Activated T-cell treated with anti-CD3 and anti-CD28 coated beads for 48 hours (primary cell): ENCODE measurements around the gene AK4.
"Not testable (repeated sequence)": the region's sequence is repeated elsewhere in the genome, so short reads cannot be mapped to it uniquely, and the experiment has no call there.

Experiments used
- DNase-seq: peaks from one replicate; pipeline ENCODE4 v3.0.0-alpha.2; 2020; ENCODE audit warnings: low read depth

AK4 gene

GRCh38 chr1:65214340-65215027 is 66.5 kb downstream of the AK4 start:
- no peak for DNase-seq

DNA sequence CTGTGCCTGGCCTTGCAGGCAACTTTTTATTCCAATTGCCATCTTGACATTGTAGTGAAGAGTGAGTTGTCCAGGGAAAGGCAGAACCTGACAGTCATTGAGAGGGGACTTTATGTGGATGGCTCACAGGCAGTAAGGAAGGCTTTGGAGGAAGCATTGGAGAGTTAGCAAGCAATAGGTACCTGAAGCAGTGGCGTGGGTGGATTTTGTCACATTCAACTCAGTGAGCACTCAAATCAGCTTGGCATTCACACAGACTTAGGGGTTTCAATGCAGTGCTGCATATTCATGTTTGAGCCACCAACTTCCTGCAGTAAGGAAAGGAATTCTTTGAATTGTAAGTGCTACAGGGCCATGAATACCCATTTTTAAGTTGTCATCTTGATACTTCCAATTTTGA is 69.0 kb downstream of the AK4 start:
- DNase-seq: no peak

DNA sequence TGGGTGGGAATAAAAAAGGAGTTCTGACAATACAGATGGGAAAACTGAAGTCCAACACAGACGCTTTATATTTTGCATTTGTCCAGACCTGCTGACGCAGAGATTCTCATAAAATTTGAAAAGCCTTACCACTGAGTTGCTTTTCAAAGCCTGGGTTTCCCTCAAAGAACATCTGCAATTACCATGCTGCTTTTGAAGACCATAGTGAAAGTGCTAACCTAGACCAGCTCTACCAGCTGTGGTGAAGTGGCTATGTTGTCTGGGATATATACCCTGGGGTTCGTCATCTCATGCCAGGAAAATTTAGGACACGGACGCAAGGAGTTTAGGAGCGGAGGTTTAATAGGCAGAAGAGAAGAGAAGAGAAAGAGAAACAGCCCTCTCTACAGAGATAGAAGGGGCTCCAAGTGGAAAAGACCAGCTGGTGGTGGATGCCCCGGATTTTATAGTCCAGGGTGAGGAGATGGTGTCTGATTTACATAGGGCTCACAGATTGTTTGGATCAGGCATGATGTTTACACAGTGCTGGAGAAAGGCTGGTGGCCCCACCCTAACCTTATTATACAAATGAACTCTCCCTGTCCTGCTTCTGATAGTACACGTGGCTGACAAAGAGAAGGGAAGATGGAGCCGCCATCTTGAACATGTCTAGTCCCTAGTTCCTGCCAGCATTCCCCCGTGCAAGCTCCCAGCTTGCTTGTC is 73.8 kb downstream of the AK4 start:
- no peak for DNase-seq

DNA sequence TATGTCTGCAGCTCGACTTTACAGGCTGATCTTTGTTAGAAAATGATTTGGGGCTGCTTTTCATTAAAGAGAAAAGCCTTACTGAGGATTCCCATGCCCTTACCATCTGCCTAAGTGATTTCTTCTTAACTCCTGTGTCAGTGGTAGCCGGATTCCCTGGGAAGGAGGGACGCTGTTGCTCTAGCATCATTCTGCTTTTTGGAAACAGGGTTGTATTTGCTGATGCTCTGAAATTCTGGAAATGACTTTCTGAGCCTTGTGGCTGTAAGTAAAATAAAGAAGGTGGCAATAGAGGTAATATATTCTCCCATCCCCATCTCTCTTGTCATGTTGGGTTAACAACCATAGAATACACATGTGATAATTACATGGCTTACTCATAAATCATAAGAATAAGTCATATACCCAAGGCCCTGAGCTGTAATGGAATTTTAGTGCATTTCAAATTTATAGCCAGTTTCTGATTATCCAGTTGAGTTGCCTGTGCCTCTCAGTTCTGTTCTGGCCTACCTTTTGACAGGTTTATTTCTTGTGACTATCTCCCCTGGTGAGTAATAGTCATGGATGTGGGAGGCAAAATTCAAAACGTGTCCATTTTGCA is 74.4 kb downstream of the AK4 start:
- no peak for DNase-seq

DNA sequence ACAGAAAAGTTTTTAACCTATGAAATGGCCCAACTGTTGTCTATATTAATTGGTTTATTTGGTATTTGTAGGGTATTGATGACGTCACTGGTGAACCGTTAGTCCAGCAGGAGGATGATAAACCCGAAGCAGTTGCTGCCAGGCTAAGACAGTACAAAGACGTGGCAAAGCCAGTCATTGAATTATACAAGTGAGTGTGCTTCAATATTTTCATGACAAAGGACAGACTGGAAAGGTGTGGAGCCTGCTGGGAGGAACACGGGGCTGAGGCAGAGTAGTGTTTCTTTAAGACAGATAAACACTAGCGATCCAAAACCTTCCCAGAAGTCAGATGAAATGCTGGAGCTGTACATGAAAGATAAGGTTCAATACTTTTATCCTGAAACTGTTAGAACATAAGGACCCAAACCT is 76.7 kb downstream of the AK4 start:
- DNase-seq: no peak

DNA sequence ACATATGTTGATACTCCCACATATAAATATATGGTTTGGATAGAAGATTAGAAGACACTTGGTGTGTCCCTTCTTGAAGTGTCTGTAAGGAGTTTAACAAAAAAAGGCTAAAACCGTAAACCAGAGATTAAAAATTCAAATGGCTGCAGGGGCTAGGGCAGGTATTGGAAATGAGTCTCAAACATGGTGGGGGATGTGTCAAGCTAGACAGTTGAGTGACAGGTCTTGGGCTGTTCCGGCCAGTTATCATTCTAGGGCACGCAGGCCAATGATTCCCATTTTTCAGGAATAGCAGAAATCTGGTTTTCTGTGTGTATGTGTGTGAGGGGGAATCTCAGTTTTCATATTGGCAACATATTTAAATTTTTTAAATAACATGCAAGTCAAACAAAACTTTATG is 77.2 kb downstream of the AK4 start:
- DNase-seq: no peak

DNA sequence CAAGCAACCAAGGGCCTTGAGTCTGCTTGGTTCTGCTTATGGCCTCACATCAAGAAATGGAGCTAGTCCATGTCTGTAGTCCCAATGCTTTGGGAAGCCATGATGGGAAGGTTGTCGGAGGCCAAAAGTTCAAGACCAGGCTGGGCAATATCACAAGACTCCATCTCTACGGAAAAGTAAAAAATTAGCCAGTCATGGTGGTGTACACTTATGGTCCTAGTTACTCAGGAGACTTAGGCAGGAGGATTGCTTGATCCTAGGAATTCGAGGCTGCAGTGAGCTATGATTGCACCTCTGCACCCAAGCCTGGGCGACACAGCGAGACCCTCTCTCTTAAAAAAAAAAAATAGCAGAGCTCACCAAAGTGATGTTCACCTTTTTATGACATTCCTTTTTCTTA is 81.2 kb downstream of the AK4 start:
- DNase-seq: no peak

DNA sequence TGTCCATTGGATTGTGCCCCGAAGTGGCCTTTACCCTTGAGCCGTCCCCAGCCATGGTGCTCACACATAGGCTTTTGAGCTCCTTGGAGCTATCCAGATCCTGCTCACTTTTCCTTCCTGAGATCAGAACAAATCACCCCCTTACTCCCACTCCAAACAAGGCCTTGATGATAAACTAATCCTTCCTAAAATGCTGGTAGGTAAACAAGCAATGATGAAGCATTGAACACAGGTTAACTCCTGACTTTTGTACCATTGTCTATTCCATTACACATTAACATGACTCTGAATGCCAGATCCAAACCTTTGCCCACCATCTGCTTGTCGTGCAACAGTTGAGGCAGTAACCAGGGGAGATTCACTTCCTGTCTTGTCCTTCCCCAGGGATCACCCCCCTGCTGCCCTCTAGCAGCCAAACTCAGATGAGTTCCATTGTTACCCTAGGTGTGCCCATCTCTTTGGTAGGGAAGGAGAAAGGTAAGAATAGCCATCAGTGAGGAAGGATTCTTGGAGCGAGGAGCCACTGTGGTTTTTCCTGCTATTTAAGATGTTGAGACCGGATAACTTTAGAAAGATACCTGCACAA is 81.8 kb downstream of the AK4 start:
- DNase-seq: no peak

DNA sequence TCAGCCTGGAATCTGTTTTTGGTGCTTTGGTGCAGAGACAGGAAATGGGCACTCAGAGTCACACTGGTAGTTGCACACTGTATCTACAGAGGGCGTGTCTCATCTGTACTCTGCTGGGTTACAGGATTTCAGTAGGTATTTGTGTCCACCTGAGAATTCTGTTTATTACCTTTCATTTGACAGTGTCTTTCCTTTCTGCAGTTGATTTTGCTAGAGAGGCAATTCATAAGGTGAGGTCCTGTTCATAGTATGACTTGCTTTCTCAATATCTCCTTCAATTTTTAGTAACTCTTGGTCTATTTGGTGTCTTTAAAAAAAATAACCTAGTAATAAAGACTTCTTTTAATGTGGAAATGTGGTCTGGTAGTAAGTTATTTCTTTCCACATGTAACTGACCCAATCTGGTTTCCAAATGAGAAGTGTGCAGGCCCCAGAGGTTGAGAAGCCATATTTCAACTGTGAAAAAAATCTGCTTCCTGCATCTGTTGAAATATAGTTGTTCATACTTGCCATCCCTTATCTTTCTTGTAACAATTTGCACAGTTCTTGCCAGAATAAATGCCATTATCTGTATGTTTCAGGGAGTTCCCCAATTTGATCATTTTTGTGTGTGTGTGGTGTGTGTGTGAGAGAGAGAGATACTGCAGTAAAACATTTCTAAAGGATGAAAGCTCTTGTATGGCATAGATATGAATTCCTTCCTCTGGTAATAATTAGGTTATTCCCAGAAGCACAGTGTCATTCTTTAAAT is 82.9 kb downstream of the AK4 start:
- no peak for DNase-seq

DNA sequence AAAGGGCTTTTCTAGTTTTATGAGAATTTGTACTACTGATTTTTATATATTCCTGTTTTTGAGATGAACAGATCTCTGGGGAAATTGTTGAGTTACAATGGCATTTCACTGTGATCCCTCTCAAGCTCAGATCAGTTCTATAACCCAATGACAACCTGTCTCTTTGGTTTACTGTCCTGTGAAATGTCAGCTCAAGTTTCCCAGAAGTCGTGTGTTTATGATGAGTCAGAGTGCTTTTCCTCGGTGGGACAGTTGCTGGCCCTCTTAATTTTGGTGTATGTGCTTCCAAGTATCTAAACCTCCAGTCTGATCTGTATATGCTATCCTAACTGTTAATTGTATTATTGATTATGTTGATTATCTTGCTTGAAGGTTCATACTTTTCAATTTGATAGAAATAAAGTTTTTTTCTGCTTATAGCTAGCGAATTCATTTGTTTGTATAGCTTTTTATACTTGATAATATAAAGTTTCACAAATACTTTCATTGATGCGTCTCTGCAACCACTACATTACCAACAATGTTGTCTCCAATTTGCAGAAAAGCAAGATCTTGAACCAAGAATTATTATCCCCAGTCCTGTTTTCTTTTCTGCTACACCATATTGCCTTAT is 83.8 kb downstream of the AK4 start:
- no peak for DNase-seq

- no peak for DNase-seq
Observed at GRCh38 chr1:65232461-65232990, 84.5 kb downstream of the AK4 start.

- no peak for DNase-seq
Observed at GRCh38 chr1:65233782-65234181, 85.8 kb downstream of the AK4 start.

GRCh38 chr1:65235867-65236805 is 88.1 kb downstream of the AK4 start:
- DNase-seq: no peak

- DNase-seq: not testable (repeated sequence)
Observed at GRCh38 chr1:65237088-65237487, 89.1 kb downstream of the AK4 start.

- no peak for DNase-seq
Observed at GRCh38 chr1:65237503-65237902, 89.5 kb downstream of the AK4 start.

DNA sequence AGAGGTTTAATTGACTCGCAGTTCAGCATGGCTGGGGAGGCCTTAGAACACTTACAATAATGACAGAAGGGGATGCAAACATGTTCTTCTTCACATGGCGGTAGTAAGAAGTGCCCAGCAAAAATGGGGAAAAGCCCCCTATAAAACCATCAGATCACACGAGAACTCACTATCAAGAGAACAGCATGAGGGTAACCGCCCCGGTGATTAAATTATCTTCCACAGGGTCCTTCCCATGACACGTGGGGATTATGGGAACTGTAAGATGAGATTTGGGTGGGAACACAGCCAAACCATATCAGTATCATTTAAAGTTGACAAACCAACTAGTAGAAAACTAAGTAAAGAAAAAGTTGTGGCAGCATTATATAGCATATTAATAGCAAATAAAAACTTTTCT is 90.0 kb downstream of the AK4 start:
- DNase-seq: no peak

DNA sequence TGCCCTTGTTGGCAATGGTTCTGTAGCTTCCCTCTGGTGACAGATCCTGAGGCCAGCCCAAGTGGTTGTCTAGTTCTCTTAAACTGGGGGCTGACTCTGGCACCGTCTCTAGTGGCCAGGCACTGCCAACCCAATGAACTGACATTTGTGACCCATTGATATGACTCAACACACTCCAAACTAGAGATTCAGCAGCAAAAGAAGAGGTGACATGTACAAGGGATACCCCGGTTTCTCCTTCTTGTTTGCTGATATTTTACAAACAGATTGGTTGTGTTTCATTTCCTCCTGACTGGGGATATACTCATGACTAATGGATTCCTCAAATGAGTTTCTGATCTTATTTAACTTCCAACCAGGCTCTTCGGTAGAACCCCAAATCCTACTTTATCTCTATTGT is 95.5 kb downstream of the AK4 start:
- DNase-seq: no peak

- DNase-seq: no peak
Observed at GRCh38 chr1:65245295-65245694, 97.3 kb downstream of the AK4 start.

DNA sequence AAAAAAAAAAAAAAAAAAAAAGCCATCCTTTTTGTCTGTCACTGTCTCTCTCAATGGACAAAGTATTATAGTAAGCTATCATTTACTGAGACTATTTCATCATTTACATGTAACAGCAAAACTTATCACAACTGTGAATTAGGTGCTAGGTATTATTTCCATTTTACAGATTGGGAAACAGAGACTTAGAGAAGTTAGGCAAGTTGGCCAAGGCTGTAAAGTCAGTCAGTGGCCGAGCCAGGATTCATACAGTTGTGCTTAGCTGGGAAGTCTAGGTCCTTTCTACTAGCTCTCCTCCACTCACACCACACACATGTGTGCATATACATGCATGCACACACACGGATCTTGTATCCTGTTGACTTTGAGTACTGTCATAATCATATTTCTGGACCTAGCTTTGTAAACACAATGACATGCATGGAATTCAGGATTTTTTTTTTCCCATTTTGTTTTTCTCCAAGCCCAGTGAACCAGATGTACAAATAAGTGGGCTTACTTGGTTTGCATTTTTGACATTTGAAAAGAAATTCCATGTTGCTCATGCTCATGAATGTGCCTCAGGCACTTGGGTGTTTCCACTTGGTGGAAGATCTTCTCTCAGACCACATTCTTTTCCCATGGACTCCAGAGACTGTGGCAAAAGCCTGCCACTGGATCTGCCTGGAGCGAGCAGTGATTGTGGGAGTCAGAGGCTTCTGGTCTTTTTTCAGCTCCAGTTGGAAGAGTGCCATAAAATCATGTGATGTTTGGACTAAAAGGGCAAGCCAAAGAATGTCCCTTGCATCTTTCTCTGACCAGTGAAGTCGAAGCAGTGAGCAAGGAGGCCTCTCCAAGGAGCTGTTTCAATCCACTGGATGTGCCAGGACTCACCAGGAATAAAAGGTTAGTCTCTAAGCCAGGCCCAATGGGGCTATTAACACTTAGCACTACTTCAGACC is 99.7 kb downstream of the AK4 start:
- DNase-seq: no peak
